NCI-H2171 treated with DMSO at 0.1 percent for 48 hours (cell line): ENCODE data around the gene HELT.
"Not testable (repeated sequence)": the region's sequence is repeated elsewhere in the genome, so short reads cannot be mapped to it uniquely, and the experiment has no call there.

ENCODE experiments used
- DNase-seq: peaks from one replicate; lab custom pipeline; 2025; lab: John Stamatoyannopoulos, UW

Gene HELT, protein sequence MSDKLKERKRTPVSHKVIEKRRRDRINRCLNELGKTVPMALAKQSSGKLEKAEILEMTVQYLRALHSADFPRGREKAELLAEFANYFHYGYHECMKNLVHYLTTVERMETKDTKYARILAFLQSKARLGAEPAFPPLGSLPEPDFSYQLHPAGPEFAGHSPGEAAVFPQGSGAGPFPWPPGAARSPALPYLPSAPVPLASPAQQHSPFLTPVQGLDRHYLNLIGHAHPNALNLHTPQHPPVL

DNA sequence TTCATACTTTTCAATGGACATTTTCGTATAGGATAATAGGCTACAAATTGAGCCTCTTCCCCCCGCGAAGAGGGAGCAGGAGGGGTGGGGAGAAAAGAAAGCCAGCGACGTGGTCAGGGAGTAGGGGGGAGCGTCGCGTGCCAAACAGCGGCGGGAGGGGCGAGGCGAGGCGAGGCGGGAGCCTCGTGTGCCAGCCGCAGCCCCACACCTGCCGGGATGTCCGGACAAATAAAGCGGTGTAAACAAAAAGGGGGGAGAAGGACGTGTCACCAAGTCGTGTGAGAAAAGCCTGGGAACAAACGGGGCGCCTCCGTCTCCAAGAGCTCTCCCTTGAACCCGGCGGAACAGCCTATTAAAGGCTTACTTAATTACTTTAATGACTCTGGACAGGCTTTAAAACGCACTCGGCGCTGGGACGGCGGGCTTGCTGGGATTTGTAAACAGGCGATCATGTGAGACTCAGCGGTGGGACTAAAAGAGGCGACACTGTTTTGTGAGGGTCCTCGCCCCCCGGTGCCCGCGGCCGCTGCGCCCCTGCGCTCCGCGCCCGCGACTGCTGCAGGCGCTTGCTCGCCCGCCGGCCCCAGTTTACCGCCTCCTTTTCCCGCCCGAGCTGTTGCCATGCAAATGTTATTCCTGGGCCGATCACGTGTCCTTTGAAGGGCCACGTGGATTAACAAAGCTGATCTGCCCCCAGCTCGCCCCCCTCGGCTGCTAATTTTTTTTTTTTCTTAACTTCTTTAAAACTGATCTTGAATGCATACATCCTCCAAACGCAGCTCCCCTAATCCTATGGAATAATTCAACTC lies at the start of gene HELT:
Gene HELT, plus strand, starts transcription at position 527 of the 809 bp plus-strand sequence. CDS start 439 bp downstream, outside the sequence.
- DNase-seq: peak; percentile 1

- DNase-seq: no peak
These were observed 49.5 kb upstream of the HELT start for GRCh38 chr4:184968784-184969201.

- DNase-seq: no peak
These were observed 48.7 kb upstream of the HELT start for GRCh38 chr4:184969610-184970009.

- no peak for DNase-seq
These were observed 45.3 kb upstream of the HELT start for GRCh38 chr4:184972991-184973390.

- not testable (repeated sequence) for DNase-seq
These were observed 41.9 kb upstream of the HELT start for GRCh38 chr4:184976348-184976747.

DNA sequence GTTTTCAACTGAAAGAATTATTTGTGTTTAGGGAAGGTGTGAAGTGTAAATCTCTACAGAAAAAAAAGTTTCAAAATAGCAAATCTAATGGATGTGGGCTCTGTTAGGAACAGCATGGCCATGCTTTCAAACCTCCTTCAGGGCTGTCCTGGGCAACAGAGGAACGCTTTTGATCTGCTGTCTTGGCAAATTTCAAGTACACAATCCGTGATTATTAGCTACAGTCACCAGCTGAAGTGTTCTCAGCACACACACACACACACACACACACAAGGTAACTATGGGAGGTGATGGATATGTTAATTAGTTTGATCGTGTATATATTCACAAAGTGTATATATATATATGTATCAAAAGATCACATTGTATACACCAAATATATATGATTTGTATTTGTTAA lies 40.5 kb upstream of the HELT start:
- no peak for DNase-seq

DNA sequence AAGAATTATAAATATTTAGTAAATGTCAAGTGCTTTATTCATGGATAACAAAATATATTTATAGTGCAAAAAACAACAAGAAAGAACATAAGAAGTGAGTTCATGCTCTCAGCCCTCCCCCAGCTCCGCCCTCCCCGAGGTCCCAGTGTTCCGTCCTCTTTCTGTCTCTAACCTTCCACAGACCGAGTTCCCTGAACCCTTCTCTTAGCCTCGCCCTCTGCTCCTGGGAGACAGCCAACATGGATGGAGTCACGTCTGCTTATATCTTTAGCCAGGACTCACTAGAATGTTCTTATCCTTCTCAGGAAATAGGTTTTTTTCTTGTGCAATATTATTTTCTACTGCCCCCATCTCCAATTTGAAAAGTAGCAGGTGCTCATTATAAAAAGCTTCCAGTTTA lies 40.1 kb upstream of the HELT start:
- no peak for DNase-seq

GRCh38 chr4:184979461-184980124 lies 38.7 kb upstream of the HELT start:
- no peak for DNase-seq

DNA sequence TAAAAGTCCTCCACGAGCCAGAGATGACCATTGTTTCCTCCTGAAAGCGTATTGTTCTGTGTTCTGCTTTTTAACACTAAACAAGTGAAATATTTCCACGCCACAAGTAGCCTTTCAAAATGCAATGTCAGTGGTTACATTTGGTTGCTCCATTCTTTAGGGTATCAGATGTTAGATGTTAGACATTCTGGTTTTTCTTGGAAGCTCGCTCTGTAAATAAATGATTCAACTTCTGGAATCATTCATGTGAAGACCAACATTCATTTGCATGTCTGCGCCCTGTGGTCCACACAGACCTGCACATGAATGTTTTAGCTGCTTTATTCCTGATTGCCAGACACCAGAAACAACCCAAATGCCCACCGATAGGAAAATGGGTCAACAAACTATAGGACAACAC lies 38.0 kb upstream of the HELT start:
- DNase-seq: no peak

DNA sequence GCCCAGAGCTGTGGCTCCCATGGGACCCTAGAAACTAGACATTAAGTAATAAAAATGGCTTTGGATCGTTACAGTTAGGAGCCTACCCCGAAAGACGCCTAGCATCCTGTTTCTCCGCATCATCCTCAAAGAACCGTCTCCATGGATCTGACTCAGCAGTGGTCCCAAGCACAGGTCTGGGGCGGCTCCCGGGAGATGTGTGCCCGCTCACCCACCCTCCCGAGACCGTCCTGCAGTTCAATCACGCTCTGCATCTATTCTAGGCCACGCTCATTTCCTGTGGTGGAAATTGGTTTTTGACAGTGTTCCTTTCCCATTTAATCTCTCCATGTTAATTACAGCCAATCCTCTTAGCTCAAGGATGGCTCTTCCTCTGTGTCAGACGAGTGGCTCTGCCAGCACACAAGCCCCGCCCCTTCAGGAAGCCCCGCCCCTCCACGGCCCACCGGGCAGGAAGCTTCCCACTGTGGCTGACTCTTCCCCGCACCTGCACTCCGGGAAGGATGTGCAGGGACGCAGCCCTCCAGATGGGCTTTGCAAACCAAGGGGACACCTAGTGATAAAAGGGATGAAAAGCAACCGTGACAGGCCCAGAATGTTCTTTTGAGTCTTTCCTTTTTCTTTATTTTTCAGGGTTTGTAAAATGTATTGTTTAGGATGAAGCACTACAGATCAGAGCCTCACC lies 34.5 kb upstream of the HELT start:
- DNase-seq: peak; percentile 58

GRCh38 chr4:184987493-184988031 lies 30.7 kb upstream of the HELT start:
- DNase-seq: no peak

- DNase-seq: no peak
These were observed 29.7 kb upstream of the HELT start for GRCh38 chr4:184988611-184989010.

- not testable (repeated sequence) for DNase-seq
These were observed 29.0 kb upstream of the HELT start for GRCh38 chr4:184989283-184989682.

- not testable (repeated sequence) for DNase-seq
These were observed 28.2 kb upstream of the HELT start for GRCh38 chr4:184990131-184990530.

DNA sequence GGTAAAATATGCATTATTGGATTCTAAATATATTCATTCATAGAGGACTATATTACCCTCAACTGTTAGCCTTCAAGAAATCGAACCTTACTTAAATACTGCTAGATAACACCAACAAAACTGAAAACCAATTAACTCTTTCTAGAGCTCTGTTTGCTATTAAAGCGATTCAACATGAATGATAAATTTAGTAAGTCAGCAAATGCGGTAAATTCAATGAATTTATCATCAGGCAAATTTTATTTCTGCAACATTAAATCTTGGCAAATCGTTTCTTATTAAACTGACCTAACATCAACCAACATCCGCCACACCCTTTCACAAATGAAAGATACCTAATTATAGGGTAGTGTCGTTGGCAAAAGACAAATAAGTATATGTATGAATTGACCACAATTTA lies 26.4 kb upstream of the HELT start:
- no peak for DNase-seq

GRCh38 chr4:184992422-184992821 lies 25.9 kb upstream of the HELT start:
- DNase-seq: no peak

DNA sequence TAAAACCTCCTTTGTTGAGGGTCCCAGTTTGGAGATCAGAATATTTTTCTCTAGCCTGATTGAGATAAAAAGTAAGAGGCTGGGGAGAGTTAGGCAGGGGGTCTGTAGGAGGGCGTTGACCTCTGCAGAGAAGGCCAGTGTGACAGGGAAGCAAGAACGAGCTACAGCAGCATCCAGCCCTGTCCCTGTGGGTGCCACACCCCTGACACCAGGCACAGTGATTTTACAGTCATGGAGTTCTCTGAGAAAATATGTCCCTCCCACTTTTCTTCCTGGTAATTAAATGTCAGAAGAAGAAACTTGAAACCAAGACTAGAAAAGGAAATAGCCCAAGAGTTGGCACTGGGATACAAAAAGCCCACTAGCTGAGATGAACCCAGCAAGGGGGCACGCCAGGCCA lies 25.0 kb upstream of the HELT start:
- no peak for DNase-seq

DNA sequence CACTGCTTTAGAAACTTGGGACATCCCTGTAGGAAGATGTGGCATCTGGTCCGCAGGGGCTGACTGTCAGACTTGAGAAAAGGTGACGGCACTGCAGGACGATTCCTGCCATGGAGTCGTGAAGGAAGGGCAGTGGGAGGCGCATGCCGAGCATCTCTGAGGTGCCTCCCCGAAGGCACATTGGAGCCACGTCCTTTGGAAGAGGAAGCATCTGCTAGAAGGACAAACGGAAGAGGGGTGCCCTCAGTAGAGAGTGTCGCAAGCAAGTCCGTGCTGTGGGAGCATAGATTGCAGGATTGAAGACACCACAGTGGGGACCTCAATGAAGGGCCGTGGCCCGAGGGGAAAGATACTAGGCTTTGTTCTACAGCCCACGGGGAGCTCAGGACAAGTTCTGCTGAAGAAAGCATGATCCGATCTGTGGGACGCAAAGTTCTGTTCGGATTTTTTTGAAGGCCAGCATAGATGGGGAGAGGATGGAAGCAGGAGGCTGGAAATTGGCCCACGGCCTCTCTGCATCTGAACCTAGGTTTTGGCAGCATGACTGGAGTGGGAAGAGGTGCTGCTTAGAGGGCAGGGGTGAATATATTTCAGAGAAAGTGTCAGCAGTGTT lies 24.2 kb upstream of the HELT start:
- DNase-seq: no peak

- DNase-seq: no peak
These were observed 23.7 kb upstream of the HELT start for GRCh38 chr4:184994623-184995010.

DNA sequence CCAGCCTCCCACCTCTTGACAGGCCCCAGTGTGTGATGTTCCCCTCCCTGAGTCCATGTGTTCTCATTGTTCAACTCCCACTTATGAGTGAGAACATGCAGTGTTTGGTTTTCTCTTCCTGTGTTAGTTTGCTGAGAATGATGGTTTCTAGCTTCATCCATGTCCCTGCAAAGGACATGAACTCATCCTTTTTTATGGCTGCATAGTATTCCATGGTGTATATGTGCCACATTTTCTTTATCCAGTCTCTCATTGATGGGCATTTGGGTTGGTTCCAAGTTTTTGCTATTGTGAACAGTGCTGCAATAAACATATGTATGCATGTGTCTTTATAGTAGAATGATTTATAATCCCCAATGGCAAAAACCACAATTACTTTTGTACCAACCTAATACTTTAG lies 20.6 kb upstream of the HELT start:
- not testable (repeated sequence) for DNase-seq

- no peak for DNase-seq
These were observed 15.5 kb upstream of the HELT start for GRCh38 chr4:185002784-185003183.
